KMS-11 (cell line): ENCODE data around the gene SMIM5.

ENCODE experiments used
- H2AFZ ChIP-seq: fragments of 200-600 bp; sonication (generic); 2 replicates; pipeline ENCODE4 v1.6.1; 2016; ENCODE audit warnings: antibody characterized with exemption, mixed run types, low read depth
- H3K27ac ChIP-seq: fragments of 200-600 bp; sonication (generic); 2 replicates; pipeline ENCODE4 v1.6.1; 2016; ENCODE audit warnings: mild to moderate bottlenecking, mixed run types
- H3K27me3 ChIP-seq: fragments of 200-600 bp; sonication (generic); 2 replicates; pipeline ENCODE4 v1.6.1; 2017; ENCODE audit warnings: mild to moderate bottlenecking, low read depth, mixed run types, moderate library complexity; ENCODE audit not compliant: insufficient read depth
- H3K36me3 ChIP-seq: fragments of 200-600 bp; sonication (generic); 2 replicates; pipeline ENCODE4 v1.6.1; 2017; ENCODE audit warnings: mild to moderate bottlenecking, mixed run types; ENCODE audit not compliant: insufficient read depth
- H3K4me1 ChIP-seq: fragments of 200-600 bp; sonication (generic); 2 replicates; pipeline ENCODE4 v1.6.1; 2016; ENCODE audit warnings: mild to moderate bottlenecking, low read depth, mixed run types; ENCODE audit not compliant: poor library complexity, severe bottlenecking
- H3K4me2 ChIP-seq: fragments of 200-600 bp; sonication (generic); 2 replicates; pipeline ENCODE4 v1.7.0; 2016; ENCODE audit warnings: mild to moderate bottlenecking, mixed run types
- H3K4me3 ChIP-seq: fragments of 200-600 bp; sonication (generic); IDR thresholded peaks from 2 replicates; pipeline ENCODE4 v1.6.1; 2017; ENCODE audit warnings: low read depth, low read length, mixed read lengths; ENCODE audit not compliant: insufficient read depth
- H3K79me2 ChIP-seq: fragments of 200-600 bp; sonication (generic); 2 replicates; pipeline ENCODE4 v1.6.1; 2016; ENCODE audit warnings: low read depth, mixed run types; ENCODE audit not compliant: insufficient read depth
- H3K9ac ChIP-seq: fragments of 200-600 bp; sonication (generic); 2 replicates; pipeline ENCODE4 v1.6.1; 2016; ENCODE audit warnings: mild to moderate bottlenecking, mixed run types
- H4K20me1 ChIP-seq: fragments of 200-600 bp; sonication (generic); 2 replicates; pipeline ENCODE4 v1.6.1; 2016; ENCODE audit warnings: mild to moderate bottlenecking, mixed run types; ENCODE audit not compliant: insufficient read depth
- CTCF ChIP-seq: fragments of 200-600 bp; sonication (generic); conservative IDR thresholded peaks from 2 replicates; pipeline ENCODE4 v1.6.1; 2017; ENCODE audit warnings: low read depth, mild to moderate bottlenecking, antibody characterized with exemption, low read length, moderate library complexity, mixed read lengths

The SMIM5 gene

GRCh38 chr17:75614006-75614405, 19.2 kb upstream of the SMIM5 start:
- Histone ChIP-seq H3K36me3 (no peaks in the 10 kb centered on the region), H3K27me3 (peaks cover 94% of the 10 kb centered on the region), H3K4me2 (no peak overlapping the region), H3K27ac (no peak overlapping the region), H3K9ac (no peak overlapping the region), H3K4me3 (no peak overlapping the region), H3K79me2 (no peaks in the 10 kb centered on the region), H4K20me1 (no peaks in the 10 kb centered on the region), H2AFZ (no peak overlapping the region), H3K4me1 (no peaks in the 10 kb centered on the region)
- no peak; the same call in 1 of the 2 replicates for TF ChIP-seq CTCF

DNA sequence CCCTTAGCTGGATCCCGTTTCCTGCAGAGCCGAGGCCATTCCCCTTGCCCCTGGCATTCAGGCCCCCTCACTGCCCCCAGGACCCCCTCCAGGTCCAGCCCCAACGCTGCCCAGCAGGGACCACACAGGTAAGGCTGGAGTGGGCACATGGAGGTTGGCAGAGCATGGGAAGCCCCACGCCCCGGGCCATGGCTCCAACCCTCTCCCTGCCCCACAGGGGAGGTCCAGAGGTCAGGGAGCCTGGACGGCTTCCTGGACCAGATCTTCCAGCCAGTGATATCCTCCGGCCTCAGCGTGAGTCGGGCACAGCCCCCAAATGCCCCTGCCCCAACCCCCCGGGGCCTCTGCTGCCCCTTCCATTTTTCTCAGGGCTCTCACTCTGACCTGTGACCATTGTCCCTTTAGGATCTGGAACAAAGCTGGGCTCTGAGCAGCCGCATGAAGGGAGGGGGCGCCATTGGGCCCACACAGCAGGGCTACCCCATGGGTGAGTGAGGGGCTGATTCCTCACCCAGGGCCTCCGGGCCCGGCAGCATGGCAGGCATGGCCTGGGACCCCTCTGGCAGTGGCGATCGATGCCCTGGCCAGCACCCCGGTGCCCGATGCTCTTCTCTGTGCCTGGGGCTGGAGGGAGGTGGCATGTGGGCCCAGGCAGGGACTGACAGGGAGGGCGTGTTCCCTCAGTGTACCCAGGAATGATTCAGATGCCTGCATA, 18.5 kb upstream of the SMIM5 start:
- no peak overlapping the region for H3K4me3 ChIP-seq
- no peaks in the 10 kb centered on the region for H3K79me2 ChIP-seq
- no peaks in the 10 kb centered on the region for H4K20me1 ChIP-seq
- no peaks in the 10 kb centered on the region for H3K4me1 ChIP-seq
- peaks cover 99% of the 10 kb centered on the region for H3K27me3 ChIP-seq
- no peak overlapping the region for H2AFZ ChIP-seq
- no peak overlapping the region for H3K4me2 ChIP-seq
- H3K9ac ChIP-seq: no peak overlapping the region
- H3K27ac ChIP-seq: no peak overlapping the region
- TF ChIP-seq CTCF: no peak; the same call in 1 of the 2 replicates
- H3K36me3 ChIP-seq: no peaks in the 10 kb centered on the region

DNA sequence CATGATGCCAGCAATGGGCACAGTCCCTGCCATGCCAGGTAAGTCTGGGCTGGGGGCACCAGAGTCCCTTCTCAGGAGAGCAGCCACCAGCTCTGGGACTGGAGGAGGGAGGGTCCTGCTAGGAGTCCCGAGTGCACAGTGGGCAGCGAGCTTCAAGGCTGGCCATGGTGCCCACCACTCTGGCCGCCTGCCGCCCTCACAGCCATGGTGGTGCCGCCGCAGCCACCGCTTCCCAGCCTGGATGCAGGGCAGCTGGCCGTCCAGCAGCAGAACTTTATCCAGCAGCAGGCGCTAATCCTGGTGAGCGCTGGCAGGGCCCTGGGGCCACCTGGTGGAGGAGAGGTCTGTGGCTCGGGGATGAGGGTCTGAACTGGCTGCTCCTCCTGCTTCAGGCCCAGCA, 17.9 kb upstream of the SMIM5 start:
- no peak for TF ChIP-seq CTCF
- no peaks in the 10 kb centered on the region for H3K79me2 ChIP-seq
- H3K27ac ChIP-seq: no peak overlapping the region
- no peak overlapping the region for H3K4me2 ChIP-seq
- H3K9ac ChIP-seq: no peak overlapping the region
- no peaks in the 10 kb centered on the region for H3K4me1 ChIP-seq
- H2AFZ ChIP-seq: no peak overlapping the region
- no peak overlapping the region for H3K4me3 ChIP-seq
- peaks cover 99% of the 10 kb centered on the region for H3K27me3 ChIP-seq
- H4K20me1 ChIP-seq: no peaks in the 10 kb centered on the region
- no peaks in the 10 kb centered on the region for H3K36me3 ChIP-seq

GRCh38 chr17:75616521-75617122, 16.6 kb upstream of the SMIM5 start:
- H3K4me1 ChIP-seq: no peaks in the 10 kb centered on the region
- no peak for TF ChIP-seq CTCF
- peaks cover 99% of the 10 kb centered on the region for H3K27me3 ChIP-seq
- H2AFZ ChIP-seq: no peak overlapping the region
- no peak overlapping the region for H3K9ac ChIP-seq
- H4K20me1 ChIP-seq: no peaks in the 10 kb centered on the region
- no peaks in the 10 kb centered on the region for H3K36me3 ChIP-seq
- no peaks in the 10 kb centered on the region for H3K79me2 ChIP-seq
- H3K4me3 ChIP-seq: no peak overlapping the region
- H3K27ac ChIP-seq: no peak overlapping the region
- H3K4me2 ChIP-seq: no peak overlapping the region
